Measurements from ENCODE around the gene CACNA1G. TPM values are rescaled to one million over a fixed set of nuclear protein-coding genes. Genes with fewer than 3 reads are reported as not detected.

CACNA1G gene
- total and polyA plus RNA-seq, 9 of the 15 experiments (the other 6 are each of a cell fraction or from before 2014, with no cell fraction given) = 0.01 TPM; not detected in 8

- no peak for FAIRE-seq
- H3K4me1 ChIP-seq (replicated peaks in 1 of 2; ENCODE audit: control insufficient read depth in 2 of 2, insufficient read depth in 2 of 2, low read length in 2 of 2) = peaks cover 44 to 51% of the 10 kb centered on the region in 2 experiments
- POLR2A ChIA-PET = interaction anchor here (1.1 to 2.1 kb wide), 4 partner anchors 8 to 19 kb away, joined by 3 to 5 read pairs (median 4); no protein-coding TSS in a partner anchor
Observed at GRCh38 chr17:50658616-50659015, 98.1 kb downstream of the CACNA1G start.

More at GRCh38 chr17:50658616-50659015, 98.1 kb downstream of the CACNA1G start:
- TF ChIP-seq PBX2 (CRISPR knock-in tag; IDR thresholded peaks at IDR 0.05; ENCODE audit: low read depth) (no peak), PBX2 (tag; conservative IDR thresholded peaks at IDR 0.05; ENCODE audit: low read depth) (peak; percentile 31; the same call in 1 of the 2 replicates), NR2C2 (CRISPR knock-in tag; IDR thresholded peaks at IDR 0.05) (no peak), NR2C2 (tag; IDR thresholded peaks at IDR 0.05) (0 out of 2 replicates have a peak, but pooled peaks have one; percentile 32), REST (IDR thresholded peaks at IDR 0.05; ENCODE audit: borderline replicate concordance) (0 out of 2 replicates have a peak, but pooled peaks have one; percentile 22), REST (CRISPR knock-in tag; IDR thresholded peaks at IDR 0.05; ENCODE audit: low read depth) (no peak), NRF1 (conservative IDR thresholded peaks at IDR 0.05 in 1 of 2, IDR thresholded peaks at IDR 0.05 in 1 of 2) (peak in 1 of 2 experiments; percentile 32; a peak in 3 of 4 replicates), MEIS2 (IDR thresholded peaks at IDR 0.05; ENCODE audit: partially characterized antibody) (peak; percentile 20), KLF13 (tag; IDR thresholded peaks at IDR 0.05; ENCODE audit: borderline replicate concordance, low read depth) (no peak), KDM5B (IDR thresholded peaks at IDR 0.05; ENCODE audit: insufficient replicate concordance, low read depth, low read length) (no peak)
- Histone ChIP-seq H3K27ac (ENCODE audit: extremely low read depth, low read depth, low read length) (no peak overlapping the region), H3K9ac (ENCODE audit: insufficient read depth in 1 of 2, low read depth in 2 of 2, low read length in 2 of 2) (peak overlapping the region in 1 of 2 experiments; percentile 66; a peak in 3 of 4 replicates), H3K9me1 (ENCODE audit: control insufficient read depth, insufficient read depth, low read length) (peaks cover 8% of the 10 kb centered on the region), H3K79me2 (ENCODE audit: control insufficient read depth, insufficient read depth, low read length) (no peaks in the 10 kb centered on the region), H3K27me3 (ENCODE audit: control insufficient read depth in 2 of 2, insufficient read depth in 2 of 2, low read length in 2 of 2) (no peaks in the 10 kb centered on the region; a peak in 1 of 5 replicates), H4K20me1 (replicated peaks; ENCODE audit: control insufficient read depth, insufficient read depth, low read length) (no peaks in the 10 kb centered on the region), H3K4me3 (no peak overlapping the region), H3K4me2 (ENCODE audit: insufficient read depth, low read length) (no peak overlapping the region), H3K36me3 (ENCODE audit: control insufficient read depth, insufficient read depth, low read length) (no peaks in the 10 kb centered on the region), H2AFZ (ENCODE audit: low read depth, low read length) (peak overlapping the region; percentile 44; the same call in 1 of the 2 replicates), H3K9me3 (replicated peaks; ENCODE audit: control insufficient read depth, insufficient read depth, low read depth, low read length) (no peaks in the 10 kb centered on the region)
- DNase-seq (ENCODE audit: extremely low read depth in 1 of 4, low spot score in 3 of 4) (peak in 1 of 4 experiments; percentile 45), ATAC-seq (peak; percentile 11; the same call in 2 of the 3 replicates)
- BruUV-seq (replicated peaks) = no TSS peak
- in situ Hi-C loops (cut with MboI) (no loop called here), intact Hi-C loops (cut with micrococcal nuclease) (no loop called here)
- CTCF ChIA-PET (ENCODE audit: low intra/inter-chr PET ratio) = no interaction called here
- WGBS (ENCODE audit: insufficient coverage, low coverage, missing lambda C conversion rate) = 38% methylated on average over 5 of the region's 6 CpGs
